Measurements from ENCODE around the gene RAB15. TPM values are rescaled to one million over a fixed set of nuclear protein-coding genes. Genes with fewer than 3 reads are reported as not detected.

Gene RAB15
- total RNA-seq, 1 experiment from 2014 or later = 23.1 TPM

- no peak for DNase-seq (ENCODE audit: low read depth)
Measured at GRCh38 chr14:64955297-64955696, 16.8 kb downstream of the RAB15 start.

GRCh38 chr14:64954491-64955240 is 17.5 kb downstream of the RAB15 start:
- DNase-seq (ENCODE audit: low read depth) = no peak

GRCh38 chr14:64953661-64954060 is 18.5 kb downstream of the RAB15 start:
- DNase-seq (ENCODE audit: low read depth) = no peak

- no peak for DNase-seq (ENCODE audit: low read depth)
Measured at GRCh38 chr14:64953310-64953654, 18.9 kb downstream of the RAB15 start.

GRCh38 chr14:64952598-64953309 is 19.4 kb downstream of the RAB15 start:
- peak; percentile 21 for DNase-seq (ENCODE audit: low read depth)

- no peak for DNase-seq (ENCODE audit: low read depth)
Measured at GRCh38 chr14:64951724-64952123, 20.4 kb downstream of the RAB15 start.

- no peak for DNase-seq (ENCODE audit: low read depth)
Measured at GRCh38 chr14:64951291-64951690, 20.8 kb downstream of the RAB15 start.

GRCh38 chr14:64950889-64951288 is 21.2 kb downstream of the RAB15 start:
- no peak for DNase-seq (ENCODE audit: low read depth)

- no peak for DNase-seq (ENCODE audit: low read depth)
Measured at GRCh38 chr14:64948612-64949210, 23.4 kb downstream of the RAB15 start.

- DNase-seq (ENCODE audit: low read depth) = no peak
Measured at GRCh38 chr14:64947710-64948611, 24.2 kb downstream of the RAB15 start.

GRCh38 chr14:64946310-64947045 is 25.7 kb downstream of the RAB15 start:
- DNase-seq (ENCODE audit: low read depth) = no peak

- no peak for DNase-seq (ENCODE audit: low read depth)
Measured at GRCh38 chr14:64945431-64946178, 26.5 kb downstream of the RAB15 start.

- DNase-seq (ENCODE audit: low read depth) = no peak
Measured at GRCh38 chr14:64944861-64945260, 27.3 kb downstream of the RAB15 start.

- no peak for DNase-seq (ENCODE audit: low read depth)
Measured at GRCh38 chr14:64944041-64944440, 28.1 kb downstream of the RAB15 start.

- no peak for DNase-seq (ENCODE audit: low read depth)
Measured at GRCh38 chr14:64943556-64943955, 28.6 kb downstream of the RAB15 start.

- DNase-seq (ENCODE audit: low read depth) = no peak
Measured at GRCh38 chr14:64942531-64943111, 29.5 kb downstream of the RAB15 start, which contains the start of gene GPX2. Gene GPX2, minus strand, starts transcription at chr14:64942745. Its CDS starts 19 bp downstream, at chr14:64942726.

- DNase-seq (ENCODE audit: low read depth) = no peak
Measured at GRCh38 chr14:64940336-64940910, 31.7 kb downstream of the RAB15 start.

GRCh38 chr14:64939817-64940190 is 32.3 kb downstream of the RAB15 start:
- DNase-seq (ENCODE audit: low read depth) = no peak
